ENCODE data around the gene OSBPL2.

Gene OSBPL2

DNA sequence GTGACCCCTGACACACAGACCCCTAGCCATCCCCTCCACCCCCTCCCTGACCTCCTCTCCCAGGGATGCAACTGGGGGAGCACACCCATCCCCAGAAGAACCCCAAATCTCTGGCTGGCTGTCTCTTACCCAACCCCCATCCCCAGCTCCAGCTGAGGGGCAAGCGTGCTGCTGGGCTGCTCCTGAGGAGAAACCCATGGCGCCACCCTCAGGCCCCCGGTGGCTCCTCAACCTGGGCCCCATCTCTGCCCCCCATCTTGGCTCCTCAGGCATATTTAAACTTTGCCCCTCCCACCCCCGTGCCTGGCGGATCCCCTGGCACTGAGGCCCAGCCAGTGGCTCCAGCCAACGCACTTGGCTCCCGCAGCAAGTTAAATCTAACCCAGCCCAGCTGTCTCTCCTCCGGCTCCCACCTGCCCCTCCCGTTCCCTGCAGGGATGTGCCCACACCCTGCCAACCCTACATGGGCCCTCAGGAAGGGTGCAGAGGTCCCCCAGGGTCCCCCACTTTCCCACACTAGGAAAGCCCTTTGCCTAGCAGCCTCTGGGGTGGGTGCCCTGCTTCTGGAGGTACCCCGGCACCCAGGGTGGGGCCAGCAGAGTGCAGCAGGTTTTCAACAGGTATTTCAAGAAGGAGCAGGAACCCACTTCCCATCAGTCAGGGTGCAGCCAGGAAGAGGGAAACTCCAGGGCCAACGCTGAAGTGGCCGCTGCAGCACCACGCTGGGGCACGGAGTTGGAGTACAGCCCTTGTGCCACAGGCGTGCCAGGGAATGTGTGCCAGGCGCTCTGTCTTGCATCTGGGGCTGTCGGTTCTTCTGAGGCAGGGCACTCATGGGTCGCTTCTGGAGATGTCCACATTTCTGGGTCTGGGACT lies 5.3 kb upstream of the OSBPL2 start:
- no peak for FAIRE-seq
- no peak for DNase-seq (ENCODE audit: insufficient read length, low spot score)

DNA sequence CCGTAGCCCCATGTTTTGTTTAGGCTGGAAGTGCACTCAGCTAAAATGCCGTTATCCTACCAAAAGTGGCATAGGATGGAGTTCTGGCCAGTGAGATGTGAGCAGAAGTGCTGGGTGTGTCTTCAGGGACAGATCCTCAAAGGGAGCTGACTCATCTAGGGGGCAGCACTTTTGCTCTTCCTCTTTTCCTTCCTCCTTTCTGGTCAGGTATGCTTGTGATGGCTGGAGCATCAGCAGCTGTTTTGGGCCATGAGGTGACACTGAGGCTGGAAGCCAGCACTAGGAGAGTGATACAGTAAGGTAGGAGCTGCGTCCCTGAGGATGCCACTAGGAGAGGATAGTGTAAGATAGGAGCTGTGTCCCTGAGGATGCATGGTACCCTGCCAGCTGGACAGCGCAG lies 4.6 kb upstream of the OSBPL2 start:
- no peak for DNase-seq (ENCODE audit: insufficient read length, low spot score)
- FAIRE-seq, result peak; percentile 87

DNA sequence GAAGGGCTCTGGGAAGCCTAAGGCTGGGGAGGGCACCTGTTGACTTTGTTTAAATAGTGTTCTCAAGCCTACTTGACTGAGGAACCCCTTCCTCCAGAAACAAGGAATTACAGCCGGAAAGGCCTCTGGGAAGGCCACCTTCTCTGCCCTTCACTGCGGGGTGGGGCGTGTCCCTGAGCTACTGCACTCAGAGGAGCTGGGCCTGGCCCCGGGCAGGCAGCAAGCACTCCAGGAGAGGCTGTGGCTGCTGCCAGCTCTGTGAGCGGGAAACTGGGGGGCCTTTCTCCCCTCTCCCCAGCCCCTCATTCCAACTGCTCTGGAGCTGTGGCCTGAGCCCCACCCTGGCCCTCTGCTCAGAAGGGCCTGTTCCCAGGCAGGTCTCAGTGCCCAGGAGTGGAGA lies 4.0 kb upstream of the OSBPL2 start:
- DNase-seq (ENCODE audit: insufficient read length, low spot score), result no peak
- FAIRE-seq, result no peak

DNA sequence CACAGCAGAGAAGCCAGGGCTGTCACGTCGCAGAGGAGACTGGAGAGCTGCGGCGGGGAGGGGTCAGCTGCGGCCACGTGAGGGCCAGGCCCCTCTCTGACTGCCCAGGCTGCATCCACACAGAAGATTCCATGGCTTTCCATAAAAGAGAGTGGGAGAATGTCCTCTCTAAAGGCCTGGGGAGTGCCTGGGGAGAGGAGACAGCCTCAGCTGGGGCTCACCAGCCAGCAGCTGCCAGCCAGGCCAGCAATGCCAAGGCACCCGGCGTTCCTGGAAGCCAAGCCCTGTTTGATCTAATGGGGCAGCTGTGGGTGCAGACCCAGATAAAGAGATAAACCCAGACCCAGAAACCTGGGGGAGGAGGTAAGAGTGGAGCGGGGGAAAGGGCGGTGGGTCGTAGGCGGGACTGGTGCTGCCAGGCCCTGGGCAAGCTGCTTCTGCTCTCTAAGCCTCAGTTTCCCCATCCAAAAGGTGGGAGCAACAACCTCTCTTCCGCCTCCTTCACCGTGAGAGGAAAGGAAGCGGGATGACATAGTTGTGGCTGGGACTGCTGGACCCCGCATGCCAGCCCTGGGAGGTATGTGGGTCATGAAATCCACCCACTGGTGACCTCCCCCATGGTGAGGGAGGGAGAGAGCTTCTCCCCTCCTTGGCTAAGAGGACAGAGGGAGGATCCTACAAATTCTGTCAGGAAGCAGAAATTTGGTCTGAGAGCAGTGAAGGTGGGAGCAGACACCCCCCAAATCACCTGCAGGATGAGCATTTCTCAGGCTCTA lies 3.1 kb upstream of the OSBPL2 start:
- peak; percentile 58 for FAIRE-seq

DNA sequence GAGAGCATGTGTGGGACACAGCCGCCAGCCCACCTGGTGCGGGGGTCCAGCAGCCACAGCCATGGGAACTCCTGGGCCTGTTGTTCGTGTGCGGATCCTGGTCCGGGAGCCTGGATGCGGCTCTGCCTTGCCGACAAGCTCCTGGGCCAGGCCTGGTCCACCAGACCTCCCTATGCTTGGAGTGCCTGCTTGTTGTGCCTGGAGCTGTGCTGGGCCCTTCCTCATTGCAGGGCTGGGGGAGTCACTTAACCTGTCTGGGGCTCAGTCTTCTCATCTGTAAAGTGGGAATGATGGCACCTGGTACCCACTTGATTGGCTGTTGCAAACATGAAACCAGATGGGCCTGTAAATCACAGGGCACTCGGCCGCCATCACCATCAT lies 2.6 kb upstream of the OSBPL2 start:
- peak; percentile 40 for FAIRE-seq
- no peak for DNase-seq (ENCODE audit: insufficient read length, low spot score)

More for the DNA sequence above, 3.1 kb upstream of the OSBPL2 start:
- no peak for DNase-seq (ENCODE audit: insufficient read length, low spot score)

DNA sequence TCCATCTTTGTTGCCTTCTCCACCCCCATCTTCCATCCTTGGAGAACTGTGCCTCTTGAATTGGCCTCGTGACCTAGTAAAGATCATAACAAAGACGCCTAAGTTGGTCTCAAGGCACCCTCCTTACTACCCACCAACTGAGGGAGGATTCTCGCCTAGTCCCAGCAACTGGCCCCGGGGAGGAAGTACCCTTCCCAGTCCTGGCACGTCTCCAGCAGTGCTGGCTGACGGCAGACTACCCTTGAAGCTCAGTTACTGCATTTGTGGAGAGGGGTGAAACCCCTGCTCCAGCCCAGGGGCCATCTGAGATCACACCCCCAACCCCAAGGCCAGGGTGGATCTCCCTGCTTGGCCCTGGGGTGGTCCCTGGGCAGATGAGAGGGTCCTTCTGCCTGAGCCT lies 2.1 kb upstream of the OSBPL2 start:
- FAIRE-seq (no peak), DNase-seq (ENCODE audit: insufficient read length, low spot score) (no peak)

DNA sequence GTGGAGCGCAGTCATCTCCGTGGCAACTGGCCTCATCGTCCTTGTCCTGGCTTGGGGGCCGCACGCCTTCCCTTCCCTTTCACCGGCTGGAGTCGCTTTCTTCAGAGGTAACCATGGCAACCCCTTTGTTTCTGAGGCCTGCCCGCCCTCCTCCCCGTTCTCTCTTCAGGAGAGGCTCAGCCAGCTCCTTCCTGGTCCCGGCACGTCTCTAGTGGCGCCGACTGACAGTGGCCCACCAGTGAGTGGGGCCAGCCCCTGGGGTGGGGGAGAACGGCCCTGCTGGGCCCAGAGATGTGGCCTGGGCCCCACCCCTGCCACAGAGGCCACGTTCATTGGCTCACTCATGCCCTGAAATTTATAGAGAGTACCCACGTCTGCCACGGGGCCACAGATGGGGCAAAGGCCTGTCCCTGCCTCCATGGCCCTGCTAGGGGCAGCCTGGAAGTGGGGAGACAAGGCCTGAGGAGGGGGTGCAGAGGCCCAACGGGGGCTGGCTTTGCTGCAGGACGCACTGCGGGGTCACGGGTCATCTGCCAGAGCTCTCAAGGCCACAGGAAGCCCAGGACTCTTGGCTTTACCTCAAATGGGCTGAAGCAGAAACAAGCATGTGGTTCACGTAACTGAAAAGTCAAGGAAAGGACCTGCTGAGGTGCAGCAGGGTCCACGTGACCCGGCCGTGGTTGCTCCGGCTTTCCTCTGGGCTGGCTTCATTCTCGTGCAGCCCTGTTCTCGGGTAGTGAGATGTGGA lies 1.4 kb upstream of the OSBPL2 start:
- no peak for DNase-seq (ENCODE audit: insufficient read length, low spot score)
- no peak for FAIRE-seq

DNA sequence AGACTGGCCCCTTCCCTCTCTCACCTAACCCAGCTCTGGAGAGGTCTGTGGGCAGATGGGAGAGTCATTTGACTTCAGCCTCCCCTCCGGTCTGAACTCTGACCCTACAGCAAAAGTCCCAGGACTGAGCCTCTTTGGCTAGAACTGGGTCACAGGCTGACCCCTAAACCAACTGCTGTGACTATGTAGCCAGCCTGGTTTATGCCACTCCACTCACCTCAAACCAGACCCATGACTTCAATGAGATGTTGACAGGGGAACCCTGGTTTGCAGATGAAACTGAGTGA lies 864 bp upstream of the OSBPL2 start:
- FAIRE-seq (no peak), DNase-seq (ENCODE audit: insufficient read length, low spot score) (no peak)

DNA sequence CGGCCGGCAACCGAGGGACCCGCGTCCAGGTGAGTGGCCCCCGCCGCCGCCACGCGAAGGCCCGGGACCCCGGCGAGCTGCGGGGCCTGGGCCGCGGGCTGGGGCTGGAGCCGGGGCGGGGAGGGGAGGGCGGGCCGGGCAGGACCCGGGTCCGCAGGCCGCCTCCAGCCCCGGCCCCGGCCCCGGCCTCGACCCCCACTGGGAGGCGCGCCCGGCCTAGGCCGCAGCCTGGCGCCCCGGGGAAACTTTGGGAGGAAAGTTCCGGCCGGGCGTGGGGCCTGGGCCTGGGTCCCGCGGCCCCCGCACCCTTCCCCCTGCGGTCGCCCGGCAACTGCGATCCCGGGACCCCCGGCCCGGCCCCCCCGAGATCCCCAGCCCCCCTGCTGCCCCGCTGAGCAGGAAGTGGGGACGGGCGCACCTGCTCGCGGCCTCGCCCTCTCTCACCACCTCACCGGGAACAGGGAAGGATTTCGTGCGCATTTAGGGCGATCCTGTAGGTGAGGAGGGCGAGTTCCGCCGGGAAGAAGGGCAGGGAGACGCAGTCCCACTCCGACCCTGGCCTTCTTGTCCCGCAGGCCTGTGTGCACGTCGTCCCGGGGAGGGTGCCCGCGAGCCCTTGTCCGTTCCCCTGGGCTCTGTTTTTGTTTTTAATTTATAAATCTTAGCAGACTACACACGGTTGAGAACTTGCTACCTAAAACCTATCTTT lies 402 bp downstream of the OSBPL2 start:
- DNase-seq (ENCODE audit: insufficient read length, low spot score) (no peak), FAIRE-seq (no peak)

DNA sequence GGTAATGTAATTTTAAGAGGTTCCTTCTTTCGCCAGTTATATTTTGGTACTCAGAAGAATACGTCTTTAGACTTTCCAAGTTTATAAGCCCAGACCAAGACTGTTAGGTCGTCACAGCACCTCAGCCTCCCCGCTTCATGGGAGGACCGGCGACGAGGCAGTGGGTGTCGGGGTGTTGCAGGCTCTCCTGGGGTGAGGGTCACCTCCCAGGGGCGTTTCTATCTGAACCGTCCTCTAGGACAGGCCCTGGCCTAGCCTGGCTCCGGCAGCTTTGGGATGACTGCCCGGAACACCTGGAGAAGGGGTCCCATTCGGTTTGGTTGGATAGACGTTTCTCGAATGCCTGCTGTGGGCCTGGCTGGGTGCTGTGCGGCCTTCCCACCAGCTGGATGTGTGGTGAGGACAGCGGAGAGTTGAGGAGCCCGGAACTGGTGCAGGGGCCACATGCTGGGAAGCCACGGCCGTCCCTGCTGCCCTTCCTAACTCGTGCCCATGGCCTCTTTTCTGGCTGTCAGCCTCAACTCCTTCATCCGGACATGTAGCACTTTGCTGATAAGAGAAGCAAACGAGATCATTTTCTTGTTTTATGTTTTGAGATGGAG lies 1.1 kb downstream of the OSBPL2 start:
- FAIRE-seq, result peak; percentile 89
- DNase-seq (ENCODE audit: insufficient read length, low spot score), result no peak

DNA sequence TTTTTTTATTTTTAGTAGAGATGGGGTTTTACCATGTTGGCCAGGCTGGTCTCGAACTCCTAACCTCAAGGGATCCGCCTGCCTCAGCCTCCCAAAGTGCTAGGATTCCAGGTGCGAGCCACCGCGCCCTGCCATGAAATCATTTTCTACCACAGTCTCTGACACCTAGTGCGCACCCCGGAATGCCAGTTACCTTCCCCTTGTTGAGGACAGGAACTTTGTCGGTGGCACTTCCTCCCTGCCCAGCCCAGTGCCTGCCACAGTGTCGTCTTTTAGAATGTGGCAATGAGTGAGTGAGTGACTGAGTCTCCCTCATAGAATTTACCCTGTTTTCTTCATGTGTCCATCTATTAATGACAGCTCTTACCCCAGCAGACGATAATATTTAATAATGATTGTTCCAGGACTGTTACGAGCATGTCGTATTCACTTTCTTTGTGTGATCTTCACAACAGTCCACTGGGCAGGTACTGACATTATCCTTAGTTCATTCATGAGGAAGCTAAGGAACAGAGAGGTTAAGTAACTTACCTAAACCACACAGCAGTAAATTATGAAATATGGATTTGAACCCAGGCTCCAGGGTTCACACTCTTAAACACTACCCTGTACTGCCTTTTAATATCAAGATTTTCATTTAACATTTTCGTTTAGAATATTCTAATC lies 1.8 kb downstream of the OSBPL2 start:
- no peak for DNase-seq (ENCODE audit: insufficient read length, low spot score)
- FAIRE-seq, result peak; percentile 88

DNA sequence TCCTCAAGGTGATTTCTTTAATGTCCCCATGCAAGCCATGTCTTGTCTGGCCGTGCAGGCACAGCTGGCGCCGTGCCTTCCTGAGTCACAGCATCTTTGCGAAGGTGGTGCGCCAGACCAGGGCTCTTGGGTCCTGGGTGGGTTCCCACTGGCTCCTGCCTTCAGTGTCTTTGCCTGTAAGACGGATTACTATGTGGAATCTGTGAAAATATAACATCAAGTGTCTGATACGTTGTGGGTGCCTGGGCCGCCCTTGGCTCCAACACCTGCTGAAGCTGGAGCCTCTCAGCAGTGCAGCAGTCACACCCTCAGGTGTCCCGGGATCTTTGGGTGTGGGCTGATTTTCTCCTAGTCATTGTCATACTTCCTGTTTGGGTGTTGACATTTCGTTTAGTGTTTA lies 3.2 kb downstream of the OSBPL2 start:
- no peak for FAIRE-seq

DNA sequence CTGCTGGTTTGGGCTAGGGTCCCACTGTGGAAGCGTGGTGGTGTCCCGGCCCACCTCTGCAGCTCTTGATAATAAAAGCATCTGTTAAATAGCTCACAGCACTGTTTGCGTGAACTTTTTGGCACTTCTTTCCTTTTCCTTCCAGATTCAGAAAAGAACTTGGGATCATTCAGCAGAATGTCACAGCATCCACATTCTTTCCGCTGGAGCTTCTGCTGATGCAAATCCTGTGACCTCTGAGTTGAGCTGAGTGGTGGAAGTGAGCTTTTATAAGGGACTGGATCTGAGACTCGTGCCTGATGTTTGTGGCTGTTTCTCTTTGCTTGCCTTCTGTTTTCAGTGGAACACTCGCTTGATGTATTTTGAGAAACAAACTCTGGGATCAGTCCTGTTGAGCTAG lies 3.9 kb downstream of the OSBPL2 start:
- no peak for DNase-seq (ENCODE audit: insufficient read length, low spot score)
- FAIRE-seq, result no peak

More for the DNA sequence above, 3.2 kb downstream of the OSBPL2 start:
- no peak for DNase-seq (ENCODE audit: insufficient read length, low spot score)

DNA sequence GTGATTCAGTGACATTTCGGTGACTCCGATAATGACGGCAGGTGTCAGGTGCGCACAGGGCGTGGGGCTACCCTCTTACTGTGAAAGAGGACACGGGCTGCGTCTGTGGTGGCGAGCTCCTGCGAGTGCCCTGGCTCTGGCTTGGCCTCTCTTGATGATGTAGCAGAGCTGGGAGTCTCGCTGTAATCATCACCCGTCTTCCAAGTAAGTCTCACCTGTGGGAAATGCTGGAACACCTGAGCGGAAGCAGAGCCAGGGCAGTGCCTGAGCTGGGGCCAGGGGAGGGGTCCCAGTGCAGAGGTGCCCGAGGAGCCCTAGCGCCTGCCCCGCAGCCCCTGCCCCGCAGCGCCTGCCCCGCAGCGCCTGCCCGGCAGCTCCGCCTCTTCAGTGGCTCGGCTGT lies 4.8 kb downstream of the OSBPL2 start:
- FAIRE-seq, result peak; percentile 51
- no peak for DNase-seq (ENCODE audit: insufficient read length, low spot score)

DNA sequence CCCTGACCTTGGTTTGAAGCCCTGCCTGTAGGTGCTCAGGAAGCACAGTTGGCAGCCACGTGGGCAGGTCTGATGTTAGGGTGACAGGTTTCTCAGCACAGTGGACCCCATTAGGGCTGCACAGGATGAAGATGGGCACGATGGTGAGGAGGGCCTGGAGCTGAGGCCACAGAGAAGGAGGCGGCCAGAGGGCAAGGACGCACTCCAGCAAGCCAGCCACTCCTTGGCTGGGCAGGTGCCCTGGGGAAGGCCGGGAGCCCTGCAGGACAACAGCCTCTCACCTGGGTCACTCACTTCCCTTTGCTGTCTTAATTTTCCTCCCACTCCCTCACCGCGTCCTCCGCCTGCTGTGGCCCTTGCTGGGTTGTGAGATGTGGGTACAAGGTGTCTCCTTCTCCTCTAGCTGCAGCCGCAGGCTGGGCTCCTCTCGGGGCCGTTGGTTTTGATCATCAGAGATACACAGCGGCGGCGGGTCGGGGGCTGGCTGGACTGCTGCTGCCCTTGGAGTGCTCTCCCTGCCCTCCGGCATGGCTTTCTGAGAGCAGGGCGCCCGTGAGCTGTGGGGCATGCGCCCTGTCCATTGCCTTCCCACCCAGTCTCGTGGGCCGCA lies 5.7 kb downstream of the OSBPL2 start:
- DNase-seq (ENCODE audit: insufficient read length, low spot score) (no peak), FAIRE-seq (no peak)

DNA sequence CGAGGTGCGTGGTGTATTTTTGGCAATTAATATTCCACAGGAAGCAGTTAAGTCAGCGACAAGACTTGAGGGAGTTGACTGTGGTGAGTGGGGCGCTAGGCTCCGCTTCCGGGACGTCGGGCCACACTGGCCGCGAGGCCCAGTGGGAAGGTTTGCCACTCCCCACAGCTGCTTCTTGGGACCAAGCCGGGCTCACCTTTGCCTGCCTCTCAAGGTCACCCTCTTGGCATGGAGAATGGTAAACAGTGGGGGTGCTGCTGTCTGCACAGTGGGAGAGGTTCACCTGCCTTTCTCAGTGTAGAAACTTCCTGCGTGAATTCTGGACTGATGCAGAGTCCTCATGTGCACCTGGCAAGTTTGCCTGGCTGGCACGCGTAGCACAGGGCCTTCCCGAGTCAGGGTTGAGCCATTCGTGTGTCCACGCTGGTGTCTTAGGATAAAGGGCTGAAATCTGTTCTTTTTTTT lies 6.4 kb downstream of the OSBPL2 start:
- no peak for FAIRE-seq
- DNase-seq (ENCODE audit: insufficient read length, low spot score), result no peak

DNA sequence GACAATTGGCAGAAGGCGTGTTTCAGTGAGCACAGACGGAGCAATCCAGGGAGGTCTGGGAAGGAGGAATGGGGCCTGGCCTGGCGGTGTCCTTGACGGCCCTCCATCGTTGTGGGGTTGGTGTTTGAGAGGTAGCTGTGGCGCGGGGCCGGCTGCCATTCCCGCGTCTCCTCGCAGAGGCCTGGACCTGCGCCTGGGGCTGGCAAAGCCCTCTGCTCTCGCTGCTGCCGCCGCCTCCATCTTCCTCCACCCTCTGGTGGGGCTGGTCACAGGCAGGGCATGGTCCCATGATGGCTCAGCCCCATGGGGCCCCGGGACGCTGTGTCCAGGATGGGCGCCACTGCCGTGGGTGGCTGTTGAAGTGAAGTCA lies 7.6 kb downstream of the OSBPL2 start:
- FAIRE-seq (no peak), DNase-seq (ENCODE audit: insufficient read length, low spot score) (no peak)

DNA sequence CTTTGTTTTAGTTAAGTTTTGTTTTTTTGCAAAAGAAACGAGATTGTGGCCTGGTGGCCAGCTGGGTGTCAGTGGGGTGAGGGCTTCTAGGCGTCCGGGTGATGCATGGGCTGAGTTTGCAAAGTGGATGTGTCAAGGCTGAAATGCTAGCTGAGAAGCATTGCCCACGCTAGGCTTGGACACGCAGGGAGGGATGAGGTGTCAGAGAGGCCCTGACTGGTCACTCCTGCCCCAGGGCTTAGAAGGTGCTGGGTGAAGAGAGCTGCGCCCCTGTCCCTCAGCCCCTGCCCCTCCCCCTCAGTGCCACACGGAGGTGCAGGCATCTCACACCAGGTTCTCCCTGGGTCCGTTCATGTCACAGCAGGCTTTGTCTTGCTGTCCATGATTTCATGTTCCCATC lies 8.1 kb downstream of the OSBPL2 start:
- peak; percentile 13 for FAIRE-seq
- DNase-seq (ENCODE audit: insufficient read length, low spot score), result no peak

DNA sequence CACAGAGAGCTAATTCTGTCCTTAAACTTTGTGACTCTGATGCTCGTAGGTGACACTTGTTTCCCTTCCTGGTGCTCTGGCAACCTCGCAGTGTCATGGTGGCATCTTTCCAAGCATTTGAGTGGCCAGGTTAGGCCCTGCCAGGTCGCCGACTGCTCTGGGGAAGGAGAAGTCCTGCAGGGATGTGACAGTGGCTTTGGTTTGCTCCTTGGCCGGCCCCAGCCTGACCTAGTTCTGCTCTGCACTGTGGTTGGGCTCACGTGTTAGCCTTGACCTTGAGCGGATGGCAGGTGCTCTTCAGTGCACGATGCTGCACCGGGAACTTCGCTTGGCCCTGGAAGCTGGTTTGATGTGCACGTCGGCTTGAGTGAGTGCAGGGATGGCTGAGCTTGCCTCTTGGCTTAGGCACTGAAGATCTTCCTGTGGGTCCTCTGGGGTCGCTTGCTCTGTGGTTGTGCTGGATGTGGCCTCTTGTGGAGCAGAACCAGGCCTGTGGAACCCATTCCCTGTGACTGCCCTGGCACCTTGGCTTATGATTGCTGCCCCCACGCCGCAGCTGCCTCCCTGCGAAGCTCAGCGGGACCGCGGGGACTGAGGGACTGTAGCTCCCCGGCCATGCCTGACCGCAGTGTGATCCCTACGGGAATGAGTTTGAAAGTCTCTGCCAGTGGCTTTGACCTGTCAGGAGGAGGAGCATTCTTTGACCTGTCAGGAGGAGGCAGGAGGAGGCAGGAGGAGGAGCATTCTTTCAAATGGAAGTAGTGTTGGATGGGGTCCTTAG lies 8.7 kb downstream of the OSBPL2 start:
- DNase-seq (ENCODE audit: insufficient read length, low spot score) (no peak), FAIRE-seq (peak; percentile 79)

Data from HTR-8/SVneo (cell line).